GM21723 (cell line): ENCODE data around the gene BTNL8.
"Not testable (repeated sequence)": the region's sequence is repeated elsewhere in the genome, so short reads cannot be mapped to it uniquely, and the experiment has no call there.

Experiments used
- ATAC-seq: cut with Tn5 transposase; IDR thresholded peaks from one replicate; pipeline ENCODE4 v1.9.1; 2021; ENCODE audit warnings: mild to moderate bottlenecking, moderate library complexity; ENCODE audit not compliant: unreplicated experiment

The BTNL8 gene

DNA sequence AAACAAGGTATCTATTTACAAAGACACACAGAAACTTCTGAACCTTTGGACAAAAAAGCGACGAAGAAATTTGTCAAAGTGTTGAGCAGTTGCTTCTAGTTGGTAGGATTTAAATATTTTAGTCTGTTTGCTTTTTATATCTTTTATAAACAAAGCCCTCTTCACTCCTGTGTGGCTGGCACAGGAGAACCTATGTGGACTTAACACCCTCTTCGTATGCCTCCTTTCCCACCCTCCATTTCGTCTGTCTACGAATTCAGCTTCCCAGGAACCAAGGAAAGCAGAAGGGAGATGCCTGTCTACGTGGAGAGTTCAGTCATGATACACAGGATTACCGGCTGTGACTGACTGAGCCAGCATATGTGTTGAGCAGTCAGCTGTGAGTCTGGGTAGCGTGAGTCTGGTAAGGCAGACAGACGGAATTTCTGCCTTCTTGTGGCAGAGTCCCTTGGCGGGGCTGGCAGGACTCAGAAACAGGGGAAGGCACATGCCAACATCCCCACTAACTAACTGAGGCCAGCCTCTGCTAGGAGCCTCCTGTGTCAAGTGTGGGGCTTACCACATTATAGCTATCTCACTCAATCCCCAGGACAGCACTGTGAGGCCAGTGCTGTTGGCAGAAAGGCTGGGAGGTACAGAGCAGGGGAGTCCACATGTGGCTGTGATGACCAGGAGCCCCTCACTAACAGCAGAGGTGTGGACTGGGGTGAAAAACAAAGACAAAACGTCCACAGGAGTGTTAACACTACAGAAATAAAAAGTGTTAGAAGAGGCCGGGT lies 24.0 kb upstream of the BTNL8 start:
- ATAC-seq: no peak

DNA sequence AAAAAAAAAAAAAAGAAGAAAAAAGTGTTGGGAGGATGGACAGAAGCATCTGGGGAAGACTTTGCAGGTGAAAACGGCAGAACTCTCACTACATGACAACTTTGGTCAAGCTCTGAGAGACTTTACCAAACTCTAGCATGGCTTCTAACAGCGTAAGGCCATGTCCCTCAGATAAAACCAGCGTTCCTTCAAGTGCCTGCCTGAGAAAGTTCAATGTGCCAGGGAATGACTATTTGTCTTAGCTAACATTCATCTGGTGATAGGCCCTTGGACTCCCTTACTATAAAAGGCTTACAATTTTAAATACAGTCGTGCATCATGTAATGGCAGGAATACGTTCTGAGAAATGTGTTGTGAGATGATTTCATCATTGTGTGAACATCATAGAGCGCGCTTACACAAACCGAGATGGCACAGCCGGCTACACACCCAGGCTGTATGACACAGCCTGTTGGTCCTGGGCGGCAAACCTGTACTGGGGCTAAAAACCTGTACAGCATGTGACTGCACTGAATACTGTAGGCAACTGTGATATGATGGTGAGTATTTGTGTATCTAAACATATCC lies 23.0 kb upstream of the BTNL8 start:
- ATAC-seq: no peak

DNA sequence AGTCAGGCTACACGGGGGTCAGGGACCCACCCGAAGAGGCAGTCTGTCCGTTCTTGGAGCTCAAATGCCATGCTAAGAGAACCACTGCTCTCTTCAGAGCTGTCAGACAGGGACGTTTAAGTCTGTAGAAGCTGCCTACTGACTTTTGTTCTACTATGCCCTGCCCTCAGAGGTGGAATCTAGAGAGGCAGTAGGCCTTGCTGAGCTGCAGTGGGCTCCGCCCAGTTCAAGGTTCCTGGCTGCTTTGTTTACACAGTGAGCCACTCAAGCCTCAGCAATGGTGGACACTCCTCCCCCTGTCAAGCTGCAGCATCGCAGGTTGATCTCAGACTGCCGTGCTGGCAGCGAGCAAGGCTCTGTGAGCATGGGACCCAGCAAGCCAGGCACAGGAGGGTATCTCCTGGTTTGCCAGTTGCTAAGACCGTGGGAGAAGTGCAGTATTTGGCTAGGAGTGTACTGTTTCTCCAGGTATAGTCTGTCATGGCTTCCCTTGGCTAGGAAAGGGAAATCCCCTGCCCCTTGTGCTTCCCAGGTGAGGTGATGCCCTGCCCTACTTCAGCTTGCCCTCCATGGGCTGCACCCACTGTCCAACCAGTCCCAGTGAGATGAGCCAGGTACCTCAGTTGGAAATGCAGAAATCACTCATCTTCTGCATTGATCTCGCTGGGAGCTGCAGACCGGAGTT lies 13.0 kb upstream of the BTNL8 start:
- ATAC-seq: not testable (repeated sequence)

DNA sequence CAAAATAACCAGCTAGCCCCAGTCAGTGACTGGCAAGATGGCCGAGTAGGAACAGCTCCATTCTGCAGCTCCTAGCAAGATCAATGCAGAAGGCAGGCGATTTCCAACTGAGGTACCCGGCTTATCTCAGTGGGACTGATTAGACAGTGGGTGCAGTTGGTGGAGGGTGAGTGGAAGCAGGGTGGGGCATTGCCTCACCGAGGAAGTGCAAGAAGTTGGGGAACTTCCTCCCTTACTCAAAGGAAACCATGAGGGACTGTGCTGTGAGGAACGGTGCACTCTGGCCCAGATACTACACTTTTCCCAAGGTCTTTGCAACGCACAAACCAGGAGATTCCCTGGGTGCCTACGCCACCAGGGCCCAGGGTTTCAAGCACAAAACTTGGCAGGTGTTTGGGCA lies 9.6 kb upstream of the BTNL8 start:
- no peak for ATAC-seq

DNA sequence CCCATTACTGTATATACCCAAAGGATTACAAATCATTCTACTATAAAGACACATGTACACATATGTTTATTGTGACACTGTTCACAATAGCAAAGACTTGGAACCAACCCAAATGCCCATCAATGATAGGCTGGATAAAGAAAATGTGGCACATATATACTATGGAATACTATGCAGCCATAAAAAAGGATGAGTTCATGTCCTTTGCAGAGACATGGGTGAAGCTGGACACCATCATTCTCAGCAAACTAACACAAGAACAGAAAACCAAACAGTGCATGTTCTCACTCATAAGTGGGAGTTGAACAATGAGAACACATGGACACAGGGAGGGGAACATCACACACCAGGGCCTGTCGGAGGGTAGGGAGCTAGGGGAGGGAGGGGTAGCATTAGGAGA lies 3.6 kb upstream of the BTNL8 start:
- ATAC-seq: not testable (repeated sequence)

DNA sequence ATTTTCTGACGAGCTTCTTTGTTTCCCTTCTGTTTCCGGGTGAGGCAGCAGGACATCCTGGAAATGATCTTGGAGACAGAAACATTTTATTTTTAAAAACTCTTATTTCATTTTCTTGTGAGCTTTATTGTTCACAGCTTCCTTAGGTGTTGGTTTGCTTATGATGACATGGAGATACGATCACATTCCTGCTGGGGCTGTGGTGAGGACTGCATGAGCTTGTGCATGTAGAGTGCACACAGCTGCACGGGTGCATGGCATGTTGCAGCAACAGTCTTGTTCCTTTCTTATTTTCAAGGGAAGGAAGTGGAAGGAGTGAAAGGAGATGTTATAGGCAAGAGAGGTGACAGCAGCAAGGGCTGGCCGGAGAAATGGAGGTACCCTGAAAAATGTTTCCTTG lies 1.2 kb downstream of the BTNL8 start:
- ATAC-seq: no peak

DNA sequence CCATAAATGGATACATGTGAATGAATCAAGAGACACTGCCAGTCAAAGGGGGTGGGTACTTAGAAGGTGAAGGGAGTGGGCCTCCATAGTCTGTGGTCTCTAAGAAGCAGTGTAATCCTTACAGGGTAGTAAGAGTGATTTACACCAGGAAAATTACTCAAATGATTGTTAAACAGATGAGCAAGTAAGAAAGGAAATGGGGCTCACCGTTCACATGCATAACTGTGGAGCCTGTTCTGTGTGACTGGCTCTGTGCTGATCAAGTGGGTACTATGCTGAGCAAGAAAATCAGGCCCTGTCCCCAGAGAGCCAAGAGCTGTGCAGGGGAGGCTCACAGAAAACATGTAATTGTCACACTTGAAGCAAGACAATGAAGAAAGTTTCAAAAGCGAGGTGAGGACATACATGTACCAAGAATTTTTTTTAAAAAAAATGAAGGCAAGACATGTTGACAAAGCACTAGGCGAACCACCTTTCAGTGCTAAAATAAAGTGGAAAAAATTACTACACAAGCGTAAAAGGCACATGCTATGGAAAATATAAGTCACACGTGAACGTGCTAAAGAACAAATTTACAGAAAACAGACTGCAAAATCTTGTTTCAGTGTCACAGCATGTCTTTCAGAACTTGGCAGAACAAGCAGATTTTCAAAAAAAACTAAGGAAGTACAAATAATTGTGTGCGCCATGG lies 2.5 kb downstream of the BTNL8 start:
- ATAC-seq: no peak

DNA sequence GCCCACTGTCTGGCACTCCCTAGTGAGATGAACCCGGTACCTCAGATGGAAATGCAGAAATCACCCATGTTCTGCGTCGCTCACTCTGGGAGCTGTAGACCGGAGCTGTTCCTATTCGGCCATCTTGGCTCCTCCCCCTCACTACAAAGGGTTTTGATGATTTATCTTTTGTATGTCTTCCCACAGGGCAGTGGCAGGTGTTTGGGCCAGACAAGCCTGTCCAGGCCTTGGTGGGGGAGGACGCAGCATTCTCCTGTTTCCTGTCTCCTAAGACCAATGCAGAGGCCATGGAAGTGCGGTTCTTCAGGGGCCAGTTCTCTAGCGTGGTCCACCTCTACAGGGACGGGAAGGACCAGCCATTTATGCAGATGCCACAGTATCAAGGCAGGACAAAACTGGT lies 9.4 kb downstream of the BTNL8 start:
- ATAC-seq: no peak

DNA sequence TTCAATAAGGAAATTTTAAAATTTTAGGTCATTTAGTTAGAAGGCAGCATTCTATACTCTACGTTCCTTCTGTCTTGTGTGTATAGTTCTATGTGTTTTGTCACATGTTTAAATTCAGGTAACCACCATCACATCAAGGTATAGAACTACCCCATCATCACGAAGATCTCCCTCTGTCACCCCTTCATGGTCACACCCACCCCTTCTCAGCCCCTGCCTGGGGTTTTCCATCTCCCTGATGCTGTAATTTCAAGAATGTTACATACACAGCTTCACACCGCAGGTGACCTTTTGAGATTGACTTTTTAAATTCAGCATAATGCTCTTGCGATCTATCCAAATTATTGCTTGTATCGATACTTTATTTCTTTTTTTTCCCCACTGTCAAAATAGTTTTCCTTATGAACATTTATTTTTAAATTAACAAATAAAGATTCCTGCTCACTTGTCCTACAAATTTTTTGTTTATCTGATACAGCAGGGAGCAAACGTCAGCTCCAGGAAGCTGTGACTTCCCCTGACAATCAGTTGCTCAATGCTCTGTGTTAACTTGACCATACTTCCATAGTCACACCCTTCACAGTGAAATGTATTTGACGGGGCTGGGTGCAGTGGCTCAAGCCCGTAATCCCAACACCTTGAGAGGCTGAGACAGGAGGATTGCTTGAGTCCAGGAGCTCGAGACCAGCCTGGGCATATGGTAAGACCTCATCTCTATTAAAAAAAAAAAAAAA lies 10.2 kb downstream of the BTNL8 start:
- no peak for ATAC-seq

DNA sequence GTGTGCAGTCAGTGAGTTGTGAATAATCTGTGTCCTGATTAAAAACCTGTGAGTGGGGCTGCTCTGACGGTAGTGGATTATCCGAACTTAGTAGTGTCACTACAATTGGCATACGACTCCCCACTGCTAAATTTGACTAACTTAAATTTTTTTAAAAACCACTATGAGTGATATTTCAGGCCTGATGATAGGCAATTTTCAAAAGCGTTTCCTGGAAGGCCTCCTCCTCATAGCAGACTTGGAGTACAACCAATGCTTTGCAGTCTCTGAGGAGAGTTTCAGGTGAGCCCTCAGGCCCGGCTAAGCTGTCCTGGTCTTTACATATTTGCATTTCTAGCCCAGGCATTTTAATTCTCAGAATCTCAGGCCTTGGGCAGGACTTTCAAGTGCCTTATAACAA lies 10.8 kb downstream of the BTNL8 start:
- ATAC-seq: no peak

DNA sequence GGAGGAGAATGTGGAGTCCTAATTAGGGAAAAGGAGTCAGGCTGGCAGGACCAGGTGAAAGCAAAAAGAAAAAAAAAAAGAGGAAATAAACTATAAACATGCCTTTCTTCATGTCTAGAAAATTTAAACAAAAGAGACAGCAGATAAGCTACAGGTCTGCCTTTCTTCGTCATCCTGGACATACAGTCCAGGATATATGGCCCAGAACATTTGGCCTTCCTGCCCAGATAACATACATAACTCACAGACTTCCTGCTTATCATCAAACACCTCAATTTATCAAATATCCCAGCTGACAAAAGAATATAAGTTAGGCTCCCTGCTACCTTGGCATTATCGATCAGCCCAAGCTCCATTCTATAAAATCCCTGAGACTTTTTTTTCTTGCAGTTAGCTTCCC lies 11.2 kb downstream of the BTNL8 start:
- no peak for ATAC-seq

DNA sequence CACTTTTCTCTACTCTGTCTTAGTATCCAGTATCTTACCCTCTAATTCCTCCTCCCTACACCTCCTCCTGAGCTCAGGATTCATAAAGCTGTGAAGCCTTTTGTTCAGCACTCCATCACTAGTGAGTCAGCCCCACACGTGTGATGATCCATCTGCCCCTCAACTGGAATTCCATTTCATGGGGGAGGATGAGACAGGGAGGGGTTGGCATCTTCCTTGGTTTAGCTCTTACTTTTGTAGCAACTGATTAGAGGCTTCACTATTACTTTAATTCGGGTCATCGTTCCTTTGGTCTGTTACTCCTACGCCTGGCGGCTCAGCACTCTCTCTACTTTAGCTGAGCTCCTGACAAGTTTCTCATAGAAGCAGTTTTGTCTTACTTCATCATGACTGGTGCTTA lies 11.8 kb downstream of the BTNL8 start:
- no peak for ATAC-seq

DNA sequence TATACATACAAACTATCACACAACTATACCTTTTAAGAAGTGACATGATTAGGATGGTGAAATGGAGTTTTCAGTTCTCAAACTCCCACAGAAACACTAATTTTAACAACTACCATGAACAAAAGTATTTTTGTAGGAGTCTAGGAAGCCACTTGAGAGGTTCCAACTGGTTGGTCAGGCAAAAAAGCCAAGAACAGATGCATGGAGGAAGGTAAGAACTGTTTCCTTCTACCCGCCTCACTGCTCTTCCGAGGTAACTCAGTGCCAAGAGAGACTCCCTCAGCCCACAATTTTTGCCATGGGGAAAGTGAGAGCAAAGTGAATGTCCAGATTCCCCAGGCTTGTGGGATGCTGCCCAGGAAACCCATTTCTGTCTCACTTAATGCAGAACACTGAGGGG lies 15.7 kb downstream of the BTNL8 start:
- ATAC-seq: no peak

DNA sequence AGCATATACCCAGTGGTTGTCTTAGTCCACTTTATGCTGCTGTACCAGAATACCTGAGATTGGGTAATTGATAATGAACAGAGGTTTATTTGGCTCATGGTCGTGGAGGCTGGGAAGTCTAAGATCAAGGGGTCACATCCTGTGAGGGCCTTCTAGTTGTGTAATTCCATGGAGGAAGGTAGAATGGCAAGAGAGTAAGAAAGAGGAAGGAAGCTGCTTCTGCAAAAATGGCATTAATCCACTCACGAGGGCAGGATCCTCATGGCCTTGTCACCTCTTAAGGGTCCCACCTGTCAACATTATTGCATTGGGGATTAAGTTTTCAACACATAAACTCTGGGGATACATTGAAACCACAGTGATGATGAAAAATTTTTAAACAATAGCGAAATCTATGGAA lies 17.0 kb downstream of the BTNL8 start:
- no peak for ATAC-seq

DNA sequence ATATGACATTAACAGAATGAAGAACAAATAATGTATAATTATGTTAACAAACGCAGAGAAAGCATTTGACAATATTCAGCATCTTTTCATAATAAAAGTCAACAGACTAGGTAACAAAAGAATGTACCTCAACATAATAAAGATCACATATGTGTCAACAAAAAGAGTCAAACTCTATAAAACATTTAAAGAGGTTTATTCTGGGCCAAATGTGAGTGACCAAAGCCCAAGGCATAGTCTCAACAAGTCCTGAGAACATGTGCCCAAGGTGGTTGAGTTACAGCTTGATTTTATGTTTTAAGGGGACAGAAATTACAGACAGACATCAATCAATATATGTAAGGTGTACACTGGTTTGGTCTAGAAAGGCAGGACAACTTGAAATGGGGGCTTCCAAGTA lies 19.4 kb downstream of the BTNL8 start:
- no peak for ATAC-seq

DNA sequence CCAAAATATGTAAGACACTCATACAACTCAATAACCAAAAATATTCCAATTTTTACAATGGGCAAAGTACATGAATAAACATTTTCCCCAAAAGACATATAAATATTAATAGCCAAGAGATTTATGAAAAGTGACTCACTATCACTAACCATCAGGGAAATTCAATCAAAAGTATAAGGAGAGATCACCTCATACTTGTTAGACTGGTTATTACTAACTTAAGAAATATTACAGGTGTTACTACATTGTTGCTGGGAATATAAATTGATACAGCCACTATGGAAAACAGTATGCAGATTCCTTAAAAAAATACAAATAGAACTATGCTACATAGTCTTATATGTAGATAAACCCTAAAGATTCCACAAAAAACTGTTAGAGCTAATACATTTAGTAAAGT lies 21.8 kb downstream of the BTNL8 start:
- no peak for ATAC-seq

DNA sequence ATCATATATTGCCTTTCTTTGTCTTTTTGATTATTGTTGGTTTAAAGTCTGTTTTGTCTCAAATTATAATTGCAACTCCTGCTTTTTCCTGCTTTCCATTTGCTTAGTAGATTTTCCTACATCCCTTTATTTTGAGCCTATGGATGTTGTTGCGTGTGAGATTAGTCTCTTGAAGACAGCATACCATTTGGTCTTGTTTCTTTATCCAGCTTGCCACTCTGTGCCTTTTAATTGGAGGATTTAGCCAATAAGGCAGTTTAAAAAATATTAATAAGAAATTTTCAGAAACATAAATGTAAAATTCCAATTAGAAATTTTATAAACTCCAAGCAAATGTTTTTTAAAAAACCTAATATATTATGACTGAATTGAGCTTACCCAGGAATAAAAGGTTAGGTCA lies 24.0 kb downstream of the BTNL8 start:
- no peak for ATAC-seq

DNA sequence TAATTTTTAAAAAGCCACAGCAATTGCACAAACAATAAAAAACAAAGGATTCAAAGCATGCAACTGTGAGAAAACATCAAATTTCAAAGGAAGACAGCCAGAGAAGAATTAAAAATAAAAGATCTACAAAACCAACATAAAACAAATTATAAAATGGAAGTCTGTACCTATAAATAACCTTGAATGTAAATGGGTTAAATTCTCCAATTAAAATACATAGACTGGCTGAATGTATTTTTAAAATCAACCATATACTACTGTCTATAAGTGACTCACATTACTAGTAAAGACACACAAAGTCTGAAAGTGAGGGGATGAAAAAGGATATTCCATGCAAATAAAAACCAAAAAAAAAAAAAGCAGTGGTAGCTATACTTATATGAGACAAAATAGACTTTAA lies 33.7 kb downstream of the BTNL8 start:
- no peak for ATAC-seq

DNA sequence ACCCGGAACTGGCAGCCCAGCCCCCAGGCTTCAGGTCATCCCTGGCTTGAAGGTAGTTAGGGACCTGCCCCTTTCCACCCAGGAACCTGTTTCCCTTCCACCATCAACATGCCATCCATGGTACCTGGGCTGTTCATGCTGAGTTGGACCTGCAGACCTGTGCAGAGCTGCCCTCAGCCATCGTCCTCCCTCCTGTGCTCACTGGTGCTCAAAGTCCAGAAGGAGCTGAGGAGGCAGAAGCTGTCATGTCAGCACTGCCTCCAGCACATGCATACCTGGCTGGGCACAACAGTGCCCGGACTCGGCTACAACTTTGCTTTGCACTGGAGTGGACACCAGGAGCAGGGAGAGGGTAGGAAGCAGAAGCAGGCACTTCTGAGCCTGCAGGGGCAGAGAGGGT lies 36.2 kb downstream of the BTNL8 start:
- no peak for ATAC-seq

DNA sequence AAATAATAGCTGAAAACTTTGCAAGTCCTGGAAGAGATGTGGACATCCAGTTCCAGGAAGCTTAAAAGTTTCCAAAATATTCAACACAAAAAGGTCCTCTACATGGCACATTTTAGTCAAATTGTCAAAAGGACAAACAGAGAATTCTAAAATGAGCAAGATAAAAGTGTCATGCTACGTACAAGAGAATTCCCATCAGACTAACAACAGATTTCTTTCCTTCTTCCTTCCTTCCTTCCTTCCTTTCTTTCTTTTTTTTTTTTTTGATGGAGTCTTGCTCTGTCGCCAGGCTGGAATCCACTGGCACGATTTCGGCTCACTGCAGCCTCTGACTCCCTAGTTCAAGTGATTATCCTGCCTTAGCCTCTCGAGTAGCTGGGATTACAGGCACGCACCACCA lies 39.3 kb downstream of the BTNL8 start:
- ATAC-seq: no peak

DNA sequence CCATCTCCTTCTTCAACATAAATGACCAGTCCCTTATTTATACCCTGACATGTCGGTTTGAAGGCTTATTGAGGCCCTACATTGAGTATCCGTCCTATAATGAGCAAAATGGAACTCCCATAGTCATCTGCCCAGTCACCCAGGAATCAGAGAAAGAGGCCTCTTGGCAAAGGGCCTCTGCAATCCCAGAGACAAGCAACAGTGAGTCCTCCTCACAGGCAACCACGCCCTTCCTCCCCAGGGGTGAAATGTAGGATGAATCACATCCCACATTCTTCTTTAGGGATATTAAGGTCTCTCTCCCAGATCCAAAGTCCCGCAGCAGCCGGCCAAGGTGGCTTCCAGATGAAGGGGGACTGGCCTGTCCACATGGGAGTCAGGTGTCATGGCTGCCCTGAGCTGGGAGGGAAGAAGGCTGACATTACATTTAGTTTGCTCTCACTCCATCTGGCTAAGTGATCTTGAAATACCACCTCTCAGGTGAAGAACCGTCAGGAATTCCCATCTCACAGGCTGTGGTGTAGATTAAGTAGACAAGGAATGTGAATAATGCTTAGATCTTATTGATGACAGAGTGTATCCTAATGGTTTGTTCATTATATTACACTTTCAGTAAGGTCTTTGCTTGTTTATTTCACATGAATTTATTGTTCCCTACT lies 51.5 kb downstream of the BTNL8 start:
- no peak for ATAC-seq
